GM06990 (cell line): ENCODE measurements around the gene DDX1.

Experiments used
- DNase-seq: peaks from one replicate; pipeline ENCODE4 v3.0.0-alpha.2; 2011; ENCODE audit not compliant: insufficient read length; ENCODE audit errors: extremely low read depth
- H3K27me3 ChIP-seq: replicated peaks from 2 replicates; pipeline ENCODE4 v1.6.0; 2011; ENCODE audit warnings: low read length; ENCODE audit not compliant: control insufficient read depth, insufficient read depth
- H3K36me3 ChIP-seq: 2 replicates; pipeline ENCODE4 v1.5.1; 2011; ENCODE audit warnings: low read length; ENCODE audit not compliant: control insufficient read depth, insufficient read depth
- H3K4me3 ChIP-seq: replicated peaks from 2 replicates; pipeline ENCODE4 v1.5.1; 2011; ENCODE audit warnings: low read depth, mild to moderate bottlenecking, control low read depth, low read length
- TF ChIP-seq, protein P1 (sequence below): IDR thresholded peaks from 2 replicates; pipeline ENCODE4 v1.5.1; 2011; ENCODE audit warnings: low read length, control low read depth, mild to moderate bottlenecking, inconsistent platforms; ENCODE audit not compliant: insufficient read depth, poor library complexity, severe bottlenecking

DDX1 gene

DNA sequence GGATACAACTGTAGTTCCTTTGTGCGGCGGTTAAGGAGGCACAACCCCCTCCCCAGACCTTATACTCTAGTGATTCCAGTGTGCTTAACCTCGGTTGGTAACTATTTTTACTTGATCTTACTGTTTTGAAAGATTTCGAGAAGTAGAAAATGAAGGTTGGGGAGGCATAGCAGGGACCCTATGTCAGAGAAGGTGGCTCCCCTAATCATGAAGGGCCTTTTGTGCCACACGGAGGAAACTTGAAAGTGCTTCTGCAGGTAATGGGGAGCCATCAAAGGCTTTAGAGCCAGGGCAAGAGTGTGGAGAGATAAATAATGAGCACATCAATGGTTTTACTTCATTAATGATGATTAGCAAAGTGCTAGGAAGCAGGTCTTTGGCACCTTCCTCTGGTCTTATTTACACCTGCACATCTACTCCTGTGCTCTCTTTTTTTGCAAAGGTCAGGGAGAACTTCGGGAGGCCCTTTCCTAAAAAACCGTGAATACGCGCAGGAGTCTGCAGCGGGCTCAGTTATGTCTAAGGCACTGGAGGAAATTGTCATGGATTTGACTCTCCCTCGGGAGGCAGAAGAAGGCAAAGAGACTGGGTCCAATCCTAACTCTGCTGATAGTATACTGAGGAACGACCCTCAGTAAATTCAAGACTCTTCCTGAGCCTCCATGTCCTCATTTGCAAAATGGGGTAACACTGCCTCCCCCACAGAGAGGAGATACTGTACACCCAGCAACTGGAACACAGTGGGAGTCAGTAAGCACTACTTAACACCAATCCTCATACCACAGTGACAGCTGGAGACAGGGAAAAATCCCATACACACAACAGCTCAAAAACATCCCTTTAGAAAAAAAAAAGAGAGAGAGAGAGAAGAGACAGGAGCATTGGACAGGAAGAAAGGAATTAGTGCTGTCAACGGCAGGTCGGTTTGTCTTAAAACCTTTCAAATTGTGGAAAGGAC is 81.6 kb downstream of the DDX1 start:
- Histone ChIP-seq H3K27me3 (no peaks in the 10 kb centered on the region; the same call in 1 of the 2 replicates), H3K36me3 (no peaks in the 10 kb centered on the region), H3K4me3 (no peak overlapping the region)
- TF ChIP-seq, protein P1, sequence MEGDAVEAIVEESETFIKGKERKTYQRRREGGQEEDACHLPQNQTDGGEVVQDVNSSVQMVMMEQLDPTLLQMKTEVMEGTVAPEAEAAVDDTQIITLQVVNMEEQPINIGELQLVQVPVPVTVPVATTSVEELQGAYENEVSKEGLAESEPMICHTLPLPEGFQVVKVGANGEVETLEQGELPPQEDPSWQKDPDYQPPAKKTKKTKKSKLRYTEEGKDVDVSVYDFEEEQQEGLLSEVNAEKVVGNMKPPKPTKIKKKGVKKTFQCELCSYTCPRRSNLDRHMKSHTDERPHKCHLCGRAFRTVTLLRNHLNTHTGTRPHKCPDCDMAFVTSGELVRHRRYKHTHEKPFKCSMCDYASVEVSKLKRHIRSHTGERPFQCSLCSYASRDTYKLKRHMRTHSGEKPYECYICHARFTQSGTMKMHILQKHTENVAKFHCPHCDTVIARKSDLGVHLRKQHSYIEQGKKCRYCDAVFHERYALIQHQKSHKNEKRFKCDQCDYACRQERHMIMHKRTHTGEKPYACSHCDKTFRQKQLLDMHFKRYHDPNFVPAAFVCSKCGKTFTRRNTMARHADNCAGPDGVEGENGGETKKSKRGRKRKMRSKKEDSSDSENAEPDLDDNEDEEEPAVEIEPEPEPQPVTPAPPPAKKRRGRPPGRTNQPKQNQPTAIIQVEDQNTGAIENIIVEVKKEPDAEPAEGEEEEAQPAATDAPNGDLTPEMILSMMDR: no peak
- DNase-seq: no peak

DNA sequence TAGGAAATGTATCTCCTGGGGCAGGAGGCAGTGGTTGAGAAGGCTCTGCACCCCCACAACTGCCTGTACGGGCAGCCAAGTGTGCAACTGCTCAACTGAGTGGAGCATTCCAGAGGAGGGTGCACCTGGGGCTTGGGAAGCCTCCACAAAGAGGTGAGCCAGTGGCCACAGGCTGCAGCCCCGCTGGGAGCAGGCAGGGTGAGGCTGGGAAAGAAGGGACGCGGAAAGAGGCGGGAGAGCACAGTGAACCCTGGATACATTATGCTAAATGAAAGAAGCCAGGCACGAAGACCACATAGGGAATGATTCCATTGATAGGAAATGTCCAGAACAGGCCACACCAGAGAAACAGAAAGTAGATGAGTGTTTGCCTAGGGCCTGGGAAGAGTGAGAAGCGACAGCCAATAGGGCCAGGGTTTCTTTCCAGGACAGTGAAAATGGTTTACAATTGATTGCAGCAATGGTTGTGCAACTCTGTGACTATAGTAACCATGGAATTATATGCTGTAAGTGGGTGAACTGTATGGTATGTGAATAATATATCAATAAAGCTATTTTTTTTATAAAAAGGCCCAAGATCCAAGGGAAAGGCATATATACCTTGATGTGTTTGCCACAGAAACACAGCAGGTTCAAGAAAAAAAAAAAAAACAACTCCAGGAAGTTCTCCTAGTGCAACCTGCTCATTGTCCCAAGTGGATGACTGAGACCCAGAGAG is 82.4 kb downstream of the DDX1 start:
- no peaks in the 10 kb centered on the region; the same call in 1 of the 2 replicates for H3K27me3 ChIP-seq
- no peak overlapping the region for H3K4me3 ChIP-seq
- TF ChIP-seq, protein P1: no peak
- no peaks in the 10 kb centered on the region for H3K36me3 ChIP-seq
- DNase-seq: no peak

DNA sequence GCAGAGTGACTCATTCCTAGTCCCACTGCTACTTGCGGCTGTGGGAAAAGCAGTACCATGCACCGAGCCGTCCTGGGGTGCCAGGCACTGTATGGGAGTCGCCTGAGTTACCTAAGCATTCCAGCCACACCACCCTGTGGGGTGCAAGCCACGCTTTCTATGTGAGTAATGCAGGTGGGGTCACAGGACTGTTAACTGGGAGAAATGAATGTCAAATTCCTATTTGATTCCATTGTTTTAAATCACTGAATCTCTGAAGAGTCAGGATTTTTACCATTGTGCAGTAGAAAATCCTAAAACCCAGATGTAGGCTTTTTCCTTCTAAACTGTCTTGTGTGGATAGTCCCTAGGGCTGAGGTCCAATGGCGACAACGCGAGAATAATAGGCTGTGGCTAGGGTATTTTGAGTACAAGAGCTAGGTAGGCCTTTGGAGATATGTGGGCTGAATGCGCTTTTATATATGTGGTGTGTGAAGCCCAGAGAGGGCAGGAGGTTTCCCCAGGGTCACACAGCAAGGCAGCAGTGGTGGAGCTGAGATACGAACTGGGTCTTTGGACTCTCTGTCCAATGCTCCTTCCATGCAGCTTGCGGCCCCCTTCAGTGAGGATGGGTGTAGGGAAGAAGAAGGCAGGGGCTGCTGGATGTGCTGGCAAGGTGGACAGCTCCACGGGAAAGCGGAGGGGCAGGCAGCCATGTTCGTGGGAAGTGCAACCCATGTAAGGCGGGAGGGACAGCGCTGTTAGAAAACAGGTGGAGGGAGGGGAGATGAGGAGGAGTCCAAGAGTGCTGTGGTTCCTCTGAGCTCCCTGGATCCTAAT is 83.2 kb downstream of the DDX1 start:
- no peak overlapping the region for H3K4me3 ChIP-seq
- no peak for DNase-seq

DNA sequence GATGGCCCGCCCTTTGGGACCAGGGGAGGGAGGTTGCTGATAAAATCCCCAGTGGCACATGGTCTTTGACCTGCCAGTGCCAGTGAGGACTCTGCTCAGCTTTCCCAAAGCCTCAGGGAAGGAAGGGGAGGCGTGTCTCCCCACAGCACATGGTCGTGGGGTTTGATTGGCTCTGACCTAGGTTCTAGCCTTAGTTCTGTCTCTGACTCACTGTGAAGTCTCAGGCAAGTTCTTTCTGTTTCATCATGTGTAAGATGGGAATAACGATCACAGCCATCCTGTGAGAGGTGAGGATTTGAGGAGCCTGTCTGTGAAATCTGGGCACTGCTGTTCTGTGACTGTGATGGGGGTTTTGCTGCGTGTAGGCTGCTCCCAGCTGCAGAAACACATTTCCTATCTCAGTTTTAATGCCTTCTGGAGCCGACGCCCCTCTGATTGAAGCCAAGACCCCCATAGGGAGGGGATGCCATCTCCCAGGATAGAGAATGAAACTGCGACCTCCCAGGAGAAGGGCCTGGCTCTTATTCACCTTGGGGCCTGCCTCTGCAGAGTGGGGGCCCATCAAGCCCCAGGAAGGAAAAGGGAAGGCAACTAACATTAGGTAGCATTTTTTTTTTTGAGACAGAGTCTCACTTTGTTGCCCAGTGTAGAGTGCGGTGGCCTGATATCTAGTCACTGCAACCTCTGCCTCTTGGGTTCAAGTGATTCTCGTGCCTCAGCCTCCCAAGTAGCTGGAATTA is 84.0 kb downstream of the DDX1 start:
- H3K36me3 ChIP-seq: no peaks in the 10 kb centered on the region
- DNase-seq: no peak
- no peak overlapping the region for H3K4me3 ChIP-seq
- TF ChIP-seq, protein P1: no peak
- no peaks in the 10 kb centered on the region; the same call in 1 of the 2 replicates for H3K27me3 ChIP-seq

More for the DNA sequence above, 83.2 kb downstream of the DDX1 start:
- Histone ChIP-seq H3K36me3 (no peaks in the 10 kb centered on the region), H3K27me3 (no peaks in the 10 kb centered on the region; the same call in 1 of the 2 replicates)
- TF ChIP-seq, protein P1: no peak
